Measurements from ENCODE around the gene ECT2L.

The ECT2L gene

GRCh38 chr6:138818496-138819194 is 22.8 kb downstream of the ECT2L start:
- no peak for DNase-seq (ENCODE audit: extremely low read depth, low read depth)
- no peak for TF ChIP-seq CTCF (IDR thresholded peaks at IDR 0.05; ENCODE audit: low read depth, low read length)

GRCh38 chr6:138821519-138821918 is 25.6 kb downstream of the ECT2L start:
- no peak for DNase-seq (ENCODE audit: extremely low read depth, low read depth)
- no peak for TF ChIP-seq CTCF (IDR thresholded peaks at IDR 0.05; ENCODE audit: low read depth, low read length)

GRCh38 chr6:138824482-138825144 is 28.7 kb downstream of the ECT2L start:
- no peak for DNase-seq (ENCODE audit: extremely low read depth, low read depth)

GRCh38 chr6:138830248-138830647 is 34.4 kb downstream of the ECT2L start:
- DNase-seq (ENCODE audit: extremely low read depth, low read depth) = no peak

More at GRCh38 chr6:138824482-138825144, 28.7 kb downstream of the ECT2L start:
- no peak for TF ChIP-seq CTCF (IDR thresholded peaks at IDR 0.05; ENCODE audit: low read depth, low read length)

GRCh38 chr6:138832182-138832581 is 36.3 kb downstream of the ECT2L start:
- no peak for TF ChIP-seq CTCF (IDR thresholded peaks at IDR 0.05; ENCODE audit: low read depth, low read length)
- DNase-seq (ENCODE audit: extremely low read depth, low read depth) = no peak

More at GRCh38 chr6:138830248-138830647, 34.4 kb downstream of the ECT2L start:
- no peak for TF ChIP-seq CTCF (IDR thresholded peaks at IDR 0.05; ENCODE audit: low read depth, low read length)

- TF ChIP-seq CTCF (IDR thresholded peaks at IDR 0.05; ENCODE audit: low read depth, low read length) = no peak
- no peak for DNase-seq (ENCODE audit: extremely low read depth, low read depth)
These were observed 38.1 kb downstream of the ECT2L start for GRCh38 chr6:138833816-138834539.

GRCh38 chr6:138837246-138837645 is 41.4 kb downstream of the ECT2L start:
- DNase-seq (ENCODE audit: extremely low read depth, low read depth) = no peak
- no peak for TF ChIP-seq CTCF (IDR thresholded peaks at IDR 0.05; ENCODE audit: low read depth, low read length)
